A549 treated with AZD2906 at 1 μM for 4 hours (cell line): ENCODE results near the gene FSIP1. TPM values are rescaled to one million over a fixed set of nuclear protein-coding genes. Genes with fewer than 3 reads are reported as not detected.

Experiments
- total RNA-seq: library from RNA; stranded (reverse); fragments of 200-300 nt; extraction: Qiagen RNA extraction; gene quantifications from 5 replicates; pipeline ENCODE4 v1.2.3, GENCODE V29; 2022

FSIP1 gene
- 0.52 to 1.4 TPM (median 0.90 TPM) in 5 replicates for total RNA-seq

DNA sequence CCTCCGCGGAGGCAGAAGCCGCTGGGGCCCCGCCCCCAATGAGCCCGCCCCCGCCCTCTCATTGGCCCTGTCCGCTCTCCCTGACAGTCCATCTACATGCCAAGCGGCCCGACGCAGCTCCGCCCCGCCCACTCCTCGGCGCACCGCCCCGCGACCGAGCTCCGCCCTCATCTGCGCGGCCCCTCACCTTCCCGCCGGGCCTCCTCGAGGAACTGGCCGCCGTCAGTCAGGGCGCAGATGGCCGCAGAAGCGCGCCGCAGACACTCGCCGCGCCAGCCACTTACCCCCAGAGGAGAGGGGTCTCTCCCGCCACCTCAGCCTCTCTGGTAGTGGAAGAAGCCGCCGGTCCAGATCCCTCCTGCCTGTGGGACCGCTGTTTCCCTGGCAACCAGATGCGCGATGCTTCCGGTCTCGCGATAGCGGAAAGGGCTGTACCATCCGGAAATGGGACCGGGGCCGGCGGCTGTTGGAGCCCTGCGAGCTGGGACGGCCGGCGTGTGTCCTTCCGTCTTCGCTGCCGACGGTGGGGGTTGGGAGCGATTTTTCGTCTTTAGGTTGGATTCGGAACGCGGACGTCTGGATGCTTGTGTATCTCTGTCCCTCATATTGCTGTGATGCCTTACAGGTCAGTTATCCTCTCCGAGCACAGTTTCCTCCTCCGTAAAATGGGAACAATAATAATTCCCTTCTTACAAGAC, at the start of gene FSIP1:
TSS of gene FSIP1 (minus strand) at position 401 of the 698 bp plus-strand sequence. CDS start 6,317 bp downstream, outside the sequence.

DNA sequence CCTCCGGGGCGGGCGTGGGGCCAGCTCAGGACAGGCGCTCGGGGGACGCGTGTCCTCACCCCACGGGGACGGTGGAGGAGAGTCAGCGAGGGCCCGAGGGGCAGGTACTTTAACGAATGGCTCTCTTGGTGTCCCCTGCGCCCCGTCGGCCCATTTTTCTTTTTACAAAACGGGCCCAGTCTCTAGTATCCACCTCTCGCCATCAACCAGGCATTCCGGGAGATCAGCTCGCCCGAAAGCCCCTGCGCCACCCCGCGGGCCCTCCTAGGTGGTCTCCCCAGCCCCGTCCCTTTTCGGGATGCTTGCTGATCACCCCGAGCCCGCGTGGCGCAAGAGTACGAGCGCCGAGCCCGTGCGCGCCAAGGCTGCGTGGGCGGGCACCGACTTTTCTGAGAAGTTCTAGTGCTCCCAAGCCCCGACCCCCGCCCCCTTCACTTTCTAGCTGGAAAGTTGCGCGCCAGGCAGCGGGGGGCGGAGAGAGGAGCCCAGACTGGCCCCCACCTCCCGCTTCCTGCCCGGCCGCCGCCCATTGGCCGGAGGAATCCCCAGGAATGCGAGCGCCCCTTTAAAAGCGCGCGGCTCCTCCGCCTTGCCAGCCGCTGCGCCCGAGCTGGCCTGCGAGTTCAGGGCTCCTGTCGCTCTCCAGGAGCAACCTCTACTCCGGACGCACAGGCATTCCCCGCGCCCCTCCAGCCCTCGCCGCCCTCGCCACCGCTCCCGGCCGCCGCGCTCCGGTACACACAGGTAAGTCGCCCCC, 202.0 kb downstream of the FSIP1 start, which contains the start of gene THBS1:
TSS of gene THBS1 (plus strand) at position 595 of the 757 bp plus-strand sequence. CDS start 779 bp downstream, outside the sequence.

Other genes starting within 250 kb of the FSIP1 start
- 45.7 to 91.7 TPM (median 62.9 TPM) in 5 replicates for gene THBS1, start 201.8 kb downstream of the FSIP1 start, total RNA-seq
- 8.6 to 12.9 TPM (median 9.8 TPM) in 5 replicates for gene GPR176, start 137.4 kb upstream of the FSIP1 start, total RNA-seq
- gene EIF2AK4, start 151.3 kb upstream of the FSIP1 start, total RNA-seq: 16.5 to 19.7 TPM (median 17.7 TPM) in 5 replicates